ENCODE data around the gene ADPRH. TPM values are rescaled to one million over a fixed set of nuclear protein-coding genes. Genes with fewer than 3 reads are reported as not detected.

Gene ADPRH
- total and polyA plus RNA-seq, 10 of the 15 experiments (the other 5 are each of a cell fraction or from before 2014, with no cell fraction given): 2.3 to 32.6 (median 19.0) TPM

DNA sequence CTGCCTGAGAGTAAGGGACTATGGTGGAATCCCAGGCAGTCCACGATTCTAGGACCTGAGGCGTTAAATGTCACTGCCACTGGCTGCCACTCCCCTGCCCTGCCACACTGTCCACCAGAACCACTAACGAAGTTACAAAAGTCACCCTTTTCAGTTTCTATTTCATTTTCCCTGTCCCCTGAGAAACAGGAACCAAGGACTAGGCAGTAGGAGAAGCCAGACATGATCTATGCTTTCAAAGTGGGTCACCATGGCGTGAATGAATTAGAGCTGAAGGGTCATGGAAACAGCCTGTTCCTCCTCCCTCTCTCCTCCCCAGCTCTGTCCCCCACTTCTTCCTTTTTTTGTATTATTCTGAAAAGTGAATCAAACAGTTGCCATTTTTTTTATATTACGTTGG, 9.1 kb upstream of the ADPRH start (continued):
- no peak for TF ChIP-seq ETV6 (conservative IDR thresholded peaks at IDR 0.05 in 1 of 2, IDR thresholded peaks at IDR 0.05 in 1 of 2; ENCODE audit: borderline replicate concordance in 1 of 2, low read depth in 1 of 2)
- no peak for TF ChIP-seq TAF1 (IDR thresholded peaks at IDR 0.05; ENCODE audit: borderline replicate concordance, low read depth, low read length)
- 0 out of 2 replicates have a peak, but pooled peaks have one; percentile 27 for TF ChIP-seq MTA3 (IDR thresholded peaks at IDR 0.05; ENCODE audit: borderline replicate concordance, low read length)
- TF ChIP-seq RCOR1 (conservative IDR thresholded peaks at IDR 0.05; ENCODE audit: low read depth, low read length): no peak
- no peak for TF ChIP-seq HDAC6 (IDR thresholded peaks at IDR 0.05; ENCODE audit: unreplicated experiment)
- peak in 1 of 2 experiments; percentile 7; a peak in 1 of 4 replicates for TF ChIP-seq BHLHE40 (IDR thresholded peaks at IDR 0.05; ENCODE audit: borderline replicate concordance in 1 of 2, low read depth in 2 of 2, low read length in 1 of 2)
- peak; percentile 89 to 90 for TF ChIP-seq IKZF2 (IDR thresholded peaks at IDR 0.05)
- TF ChIP-seq, protein P1, sequence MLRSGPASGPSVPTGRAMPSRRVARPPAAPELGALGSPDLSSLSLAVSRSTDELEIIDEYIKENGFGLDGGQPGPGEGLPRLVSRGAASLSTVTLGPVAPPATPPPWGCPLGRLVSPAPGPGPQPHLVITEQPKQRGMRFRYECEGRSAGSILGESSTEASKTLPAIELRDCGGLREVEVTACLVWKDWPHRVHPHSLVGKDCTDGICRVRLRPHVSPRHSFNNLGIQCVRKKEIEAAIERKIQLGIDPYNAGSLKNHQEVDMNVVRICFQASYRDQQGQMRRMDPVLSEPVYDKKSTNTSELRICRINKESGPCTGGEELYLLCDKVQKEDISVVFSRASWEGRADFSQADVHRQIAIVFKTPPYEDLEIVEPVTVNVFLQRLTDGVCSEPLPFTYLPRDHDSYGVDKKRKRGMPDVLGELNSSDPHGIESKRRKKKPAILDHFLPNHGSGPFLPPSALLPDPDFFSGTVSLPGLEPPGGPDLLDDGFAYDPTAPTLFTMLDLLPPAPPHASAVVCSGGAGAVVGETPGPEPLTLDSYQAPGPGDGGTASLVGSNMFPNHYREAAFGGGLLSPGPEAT (IDR thresholded peaks at IDR 0.05; ENCODE audit: low read depth): peak; percentile 66; the same call in 1 of the 2 replicates
- no peak for TF ChIP-seq HDAC2 (IDR thresholded peaks at IDR 0.05)
- TF ChIP-seq NR2F1 (conservative IDR thresholded peaks at IDR 0.05): no peak
- peak; percentile 42; the same call in 1 of the 2 replicates for TF ChIP-seq ATF7 (IDR thresholded peaks at IDR 0.05; ENCODE audit: low read depth)
- no peak for TF ChIP-seq CHD2 (IDR thresholded peaks at IDR 0.05; ENCODE audit: borderline replicate concordance, low read depth, low read length)
- no peak for TF ChIP-seq IRF3 (IDR thresholded peaks at IDR 0.05)
- TF ChIP-seq IRF4 (IDR thresholded peaks at IDR 0.05; ENCODE audit: low read depth, low read length): no peak
- no peak for TF ChIP-seq HDGF (IDR thresholded peaks at IDR 0.05)
- TF ChIP-seq, protein P2, sequence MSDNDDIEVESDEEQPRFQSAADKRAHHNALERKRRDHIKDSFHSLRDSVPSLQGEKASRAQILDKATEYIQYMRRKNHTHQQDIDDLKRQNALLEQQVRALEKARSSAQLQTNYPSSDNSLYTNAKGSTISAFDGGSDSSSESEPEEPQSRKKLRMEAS (IDR thresholded peaks at IDR 0.05; ENCODE audit: low read depth, low read length): no peak
- no peak for TF ChIP-seq KDM1A (IDR thresholded peaks at IDR 0.05; ENCODE audit: borderline replicate concordance)
- TF ChIP-seq NBN (IDR thresholded peaks at IDR 0.05): no peak
- TF ChIP-seq, protein P3, sequence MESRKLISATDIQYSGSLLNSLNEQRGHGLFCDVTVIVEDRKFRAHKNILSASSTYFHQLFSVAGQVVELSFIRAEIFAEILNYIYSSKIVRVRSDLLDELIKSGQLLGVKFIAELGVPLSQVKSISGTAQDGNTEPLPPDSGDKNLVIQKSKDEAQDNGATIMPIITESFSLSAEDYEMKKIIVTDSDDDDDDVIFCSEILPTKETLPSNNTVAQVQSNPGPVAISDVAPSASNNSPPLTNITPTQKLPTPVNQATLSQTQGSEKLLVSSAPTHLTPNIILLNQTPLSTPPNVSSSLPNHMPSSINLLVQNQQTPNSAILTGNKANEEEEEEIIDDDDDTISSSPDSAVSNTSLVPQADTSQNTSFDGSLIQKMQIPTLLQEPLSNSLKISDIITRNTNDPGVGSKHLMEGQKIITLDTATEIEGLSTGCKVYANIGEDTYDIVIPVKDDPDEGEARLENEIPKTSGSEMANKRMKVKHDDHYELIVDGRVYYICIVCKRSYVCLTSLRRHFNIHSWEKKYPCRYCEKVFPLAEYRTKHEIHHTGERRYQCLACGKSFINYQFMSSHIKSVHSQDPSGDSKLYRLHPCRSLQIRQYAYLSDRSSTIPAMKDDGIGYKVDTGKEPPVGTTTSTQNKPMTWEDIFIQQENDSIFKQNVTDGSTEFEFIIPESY (IDR thresholded peaks at IDR 0.05): no peak
- TF ChIP-seq, protein P4, sequence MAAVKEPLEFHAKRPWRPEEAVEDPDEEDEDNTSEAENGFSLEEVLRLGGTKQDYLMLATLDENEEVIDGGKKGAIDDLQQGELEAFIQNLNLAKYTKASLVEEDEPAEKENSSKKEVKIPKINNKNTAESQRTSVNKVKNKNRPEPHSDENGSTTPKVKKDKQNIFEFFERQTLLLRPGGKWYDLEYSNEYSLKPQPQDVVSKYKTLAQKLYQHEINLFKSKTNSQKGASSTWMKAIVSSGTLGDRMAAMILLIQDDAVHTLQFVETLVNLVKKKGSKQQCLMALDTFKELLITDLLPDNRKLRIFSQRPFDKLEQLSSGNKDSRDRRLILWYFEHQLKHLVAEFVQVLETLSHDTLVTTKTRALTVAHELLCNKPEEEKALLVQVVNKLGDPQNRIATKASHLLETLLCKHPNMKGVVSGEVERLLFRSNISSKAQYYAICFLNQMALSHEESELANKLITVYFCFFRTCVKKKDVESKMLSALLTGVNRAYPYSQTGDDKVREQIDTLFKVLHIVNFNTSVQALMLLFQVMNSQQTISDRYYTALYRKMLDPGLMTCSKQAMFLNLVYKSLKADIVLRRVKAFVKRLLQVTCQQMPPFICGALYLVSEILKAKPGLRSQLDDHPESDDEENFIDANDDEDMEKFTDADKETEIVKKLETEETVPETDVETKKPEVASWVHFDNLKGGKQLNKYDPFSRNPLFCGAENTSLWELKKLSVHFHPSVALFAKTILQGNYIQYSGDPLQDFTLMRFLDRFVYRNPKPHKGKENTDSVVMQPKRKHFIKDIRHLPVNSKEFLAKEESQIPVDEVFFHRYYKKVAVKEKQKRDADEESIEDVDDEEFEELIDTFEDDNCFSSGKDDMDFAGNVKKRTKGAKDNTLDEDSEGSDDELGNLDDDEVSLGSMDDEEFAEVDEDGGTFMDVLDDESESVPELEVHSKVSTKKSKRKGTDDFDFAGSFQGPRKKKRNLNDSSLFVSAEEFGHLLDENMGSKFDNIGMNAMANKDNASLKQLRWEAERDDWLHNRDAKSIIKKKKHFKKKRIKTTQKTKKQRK (IDR thresholded peaks at IDR 0.05; ENCODE audit: low read depth, low read length): no peak
- no peak for TF ChIP-seq CBFB (IDR thresholded peaks at IDR 0.05; ENCODE audit: low read depth)
- peak; percentile 54; the same call in 1 of the 2 replicates for TF ChIP-seq MTA2 (IDR thresholded peaks at IDR 0.05; ENCODE audit: low read depth)
